ENCODE data around the gene FCHSD1.
"Not testable (repeated sequence)": the region's sequence is repeated elsewhere in the genome, so short reads cannot be mapped to it uniquely, and the experiment has no call there.

Gene FCHSD1

GRCh38 chr5:141615991-141616720 is 35.1 kb downstream of the FCHSD1 start:
- no peak for DNase-seq (ENCODE audit: low read depth)

DNA sequence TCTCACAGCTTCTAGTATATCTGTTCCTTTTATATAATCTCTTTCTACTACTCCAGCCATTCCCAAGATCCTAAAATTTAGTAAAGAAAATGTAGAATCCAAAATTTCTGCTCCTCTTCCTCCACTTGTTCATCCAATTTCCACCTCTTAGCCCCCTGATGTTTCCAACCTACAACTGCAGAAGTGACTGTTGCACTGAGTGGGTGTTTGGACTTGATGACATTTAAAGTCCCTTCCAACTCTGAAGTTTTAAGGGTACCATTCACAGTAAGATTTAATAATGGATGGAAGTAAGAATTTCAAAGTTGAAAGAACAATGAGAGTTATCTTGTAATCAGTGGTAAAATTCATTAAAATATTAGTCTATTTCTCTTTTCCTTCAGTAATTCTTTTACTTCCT is 37.9 kb downstream of the FCHSD1 start:
- DNase-seq (ENCODE audit: low read depth) = no peak

GRCh38 chr5:141611289-141611688 is 39.9 kb downstream of the FCHSD1 start:
- DNase-seq (ENCODE audit: low read depth) = no peak

DNA sequence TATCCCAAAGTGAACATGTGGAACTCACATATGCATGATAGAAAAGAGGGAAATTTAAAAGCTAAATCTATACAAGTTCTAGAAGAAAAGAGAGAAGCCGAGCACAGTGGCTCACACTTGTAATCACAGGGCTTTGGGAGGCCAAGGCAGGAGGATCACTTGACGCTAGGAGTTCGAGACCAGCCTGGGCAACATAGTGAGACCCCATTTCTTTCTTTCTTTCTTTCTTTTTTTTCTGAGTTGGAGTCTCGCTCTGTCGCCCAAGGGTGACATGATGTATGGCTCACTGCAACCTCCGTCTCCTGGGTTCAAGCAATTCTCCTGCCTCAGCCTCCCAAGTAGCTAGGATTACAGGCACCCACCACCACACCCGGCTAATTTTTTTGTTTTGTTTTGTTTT is 41.3 kb downstream of the FCHSD1 start:
- DNase-seq (ENCODE audit: low read depth) = not testable (repeated sequence)

DNA sequence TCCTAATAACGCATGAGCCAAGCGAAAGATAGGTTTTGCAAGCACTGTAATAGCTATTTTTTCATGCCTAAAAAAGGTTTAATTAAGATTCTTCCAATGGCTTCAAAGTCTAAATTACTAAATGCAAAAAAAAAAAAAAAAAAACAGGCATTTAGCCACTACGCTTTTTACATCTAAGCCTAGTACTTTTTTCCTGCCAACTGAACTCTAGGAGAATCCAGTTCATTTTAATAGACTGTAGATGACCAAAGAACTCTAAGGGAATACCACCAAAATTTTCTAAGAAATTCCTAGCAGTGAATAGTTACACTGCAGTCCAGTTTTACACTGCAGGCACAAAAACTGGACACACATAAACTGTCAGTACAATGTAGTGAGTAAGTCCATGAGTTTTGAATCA is 42.2 kb downstream of the FCHSD1 start:
- no peak for DNase-seq (ENCODE audit: low read depth)

DNA sequence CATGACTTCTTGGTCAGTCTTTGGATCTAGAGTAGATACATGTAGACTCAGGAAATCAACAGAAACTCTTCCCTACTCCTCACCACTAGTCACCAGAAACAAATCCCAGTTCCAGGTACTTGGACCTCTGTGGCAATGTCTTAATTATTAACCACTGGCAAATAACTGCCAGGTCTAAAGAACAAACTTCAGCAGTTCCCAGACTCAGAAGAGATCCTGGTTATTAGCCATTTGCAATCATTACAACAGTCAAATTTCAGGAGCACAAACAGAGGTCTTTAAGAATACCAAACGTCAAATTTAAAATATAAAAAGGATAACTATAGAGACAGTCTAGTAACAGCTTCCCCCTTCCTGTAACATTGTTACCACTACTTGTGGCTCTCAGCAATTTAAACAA is 42.7 kb downstream of the FCHSD1 start:
- no peak for DNase-seq (ENCODE audit: low read depth)

- DNase-seq (ENCODE audit: low read depth) = no peak
These were observed 43.2 kb downstream of the FCHSD1 start for GRCh38 chr5:141608046-141608445.

DNA sequence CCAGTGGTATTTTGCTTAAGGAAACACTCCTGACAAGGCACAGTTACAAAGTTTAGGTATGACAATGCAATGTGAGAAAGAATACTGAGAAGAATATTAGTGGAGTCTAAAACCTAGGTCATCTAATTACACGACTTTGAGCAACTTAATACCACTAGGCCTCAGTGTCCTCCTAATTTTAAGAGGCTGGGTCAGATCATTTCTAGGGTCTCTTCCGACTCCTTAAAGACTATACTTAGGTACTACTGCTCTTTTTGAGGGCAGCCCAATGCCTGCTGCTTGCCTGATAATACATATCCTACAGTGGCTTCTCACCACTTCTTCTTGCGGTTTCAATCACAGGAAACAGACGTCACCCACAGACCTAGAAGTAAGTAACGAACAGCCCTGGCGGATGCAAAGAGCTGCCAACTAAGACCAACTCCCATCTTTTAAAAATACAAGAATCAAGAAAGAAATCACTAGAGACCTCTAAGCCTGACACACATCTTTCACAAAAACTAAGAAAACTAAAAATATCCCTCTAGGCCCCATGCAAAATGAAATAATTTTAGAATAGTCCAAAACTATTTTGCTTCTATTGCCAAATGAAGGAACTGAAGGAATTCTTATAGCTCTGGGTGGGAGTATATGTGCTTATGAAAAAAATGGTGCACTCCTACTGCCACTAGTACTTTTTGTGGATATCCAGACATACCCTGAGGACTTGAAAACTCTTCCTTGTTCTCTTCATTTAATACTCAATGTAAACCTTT is 45.5 kb downstream of the FCHSD1 start:
- DNase-seq (ENCODE audit: low read depth) = peak; percentile 42

DNA sequence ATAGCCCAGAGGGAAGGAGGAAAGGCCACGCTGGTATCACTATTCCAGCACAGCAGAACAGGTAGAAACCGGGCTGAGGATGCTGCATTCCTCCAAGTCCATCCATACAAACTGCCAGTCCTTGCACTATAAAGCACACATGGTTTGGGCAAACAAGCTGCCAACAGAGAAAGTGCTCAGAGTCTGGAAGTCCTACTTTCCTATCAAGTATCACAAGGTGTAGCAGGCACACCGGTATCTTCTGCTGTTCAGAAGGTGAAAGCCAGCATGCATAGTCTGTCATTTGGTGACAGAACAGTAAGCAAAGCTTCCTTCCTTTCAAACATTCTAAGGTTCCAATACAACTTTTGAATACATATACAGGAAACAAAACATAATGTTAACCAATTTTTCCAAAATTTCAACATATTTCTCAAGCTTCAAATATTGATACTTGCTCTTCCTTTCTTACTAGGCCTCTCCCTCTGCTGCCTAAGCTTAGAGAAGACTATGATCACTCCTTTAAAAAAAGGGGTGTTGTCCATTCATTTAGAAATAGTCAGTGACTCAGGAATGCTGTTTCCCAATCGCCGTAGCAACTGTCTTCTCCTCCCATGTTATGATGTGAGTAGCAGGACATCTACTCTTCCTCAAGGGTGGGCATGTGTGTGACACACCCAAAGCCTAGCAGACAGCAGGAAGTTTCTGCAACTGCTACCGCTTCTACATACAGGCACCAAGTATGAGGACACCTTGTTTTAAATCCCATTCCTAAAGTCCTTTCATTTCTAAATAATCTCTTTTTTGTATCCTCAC is 47.1 kb downstream of the FCHSD1 start:
- no peak for DNase-seq (ENCODE audit: low read depth)

GRCh38 chr5:141602606-141603005 is 48.6 kb downstream of the FCHSD1 start:
- DNase-seq (ENCODE audit: low read depth) = no peak

DNA sequence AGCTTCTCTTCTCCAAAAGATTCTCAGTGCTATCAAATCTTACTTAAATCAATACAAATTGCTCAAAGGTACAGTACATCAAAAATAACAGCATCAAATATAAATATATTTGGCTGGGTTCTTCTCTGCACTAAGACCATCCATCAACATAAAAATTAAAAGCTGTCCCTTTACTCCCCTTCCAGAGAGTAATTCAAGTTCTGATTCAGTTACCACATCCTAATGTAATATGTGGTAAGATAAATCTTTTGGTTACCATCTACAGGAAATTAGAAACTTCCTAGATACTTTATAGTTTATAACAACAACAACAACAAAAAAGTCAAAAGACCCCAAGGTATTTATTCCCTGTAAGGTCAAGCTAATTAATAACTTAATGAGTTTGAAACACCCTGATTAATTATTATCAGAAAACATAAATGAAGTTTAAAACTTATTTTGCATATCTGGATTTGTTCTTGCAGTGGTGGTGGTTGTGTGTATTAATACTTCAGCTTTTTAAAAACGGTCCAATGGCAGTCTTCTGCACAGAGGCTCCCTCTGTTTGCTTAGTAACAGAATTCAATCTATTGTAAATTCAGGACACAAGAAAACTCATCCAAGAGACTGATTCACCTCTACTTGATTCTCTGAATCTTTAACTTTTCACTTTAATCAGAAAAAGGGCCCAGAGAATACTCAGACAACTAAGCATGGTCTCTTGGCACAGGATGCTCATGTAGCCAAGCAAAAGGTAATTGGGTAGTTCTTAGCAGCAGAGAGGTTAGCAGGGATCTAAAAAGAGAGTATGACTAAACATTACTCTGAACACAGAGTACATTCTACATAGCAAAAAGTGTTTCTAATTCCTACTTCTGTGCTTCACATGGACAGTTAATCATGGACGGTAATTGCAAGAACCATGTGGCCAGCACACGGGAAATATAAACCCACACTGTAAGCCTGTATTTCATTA is 52.5 kb downstream of the FCHSD1 start:
- no peak for DNase-seq (ENCODE audit: low read depth)

DNA sequence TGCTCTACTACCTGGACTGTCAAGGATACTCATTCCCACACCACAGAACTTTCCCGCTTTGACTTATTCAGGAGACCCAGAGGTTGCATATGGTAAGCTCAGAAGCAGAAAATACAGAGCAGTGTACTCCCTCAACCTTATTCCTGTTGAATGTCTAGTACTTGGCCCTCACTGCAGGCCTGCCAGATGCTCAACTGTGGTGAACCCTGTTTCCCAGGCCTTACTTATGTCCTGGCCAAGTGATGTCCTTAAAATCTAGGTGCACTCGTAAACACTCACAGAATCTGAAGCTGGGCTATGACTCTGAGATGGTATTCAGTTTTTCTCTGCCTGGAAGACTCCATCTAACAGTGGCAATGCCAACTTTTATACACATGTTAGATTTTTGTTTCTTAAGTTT is 53.4 kb downstream of the FCHSD1 start:
- no peak for DNase-seq (ENCODE audit: low read depth)

- DNase-seq (ENCODE audit: low read depth) = no peak
These were observed 53.8 kb downstream of the FCHSD1 start for GRCh38 chr5:141597394-141597793.

- DNase-seq (ENCODE audit: low read depth) = no peak
These were observed 54.4 kb downstream of the FCHSD1 start for GRCh38 chr5:141596867-141597266.

GRCh38 chr5:141590127-141590526 is 61.1 kb downstream of the FCHSD1 start:
- no peak for DNase-seq (ENCODE audit: low read depth)

Measured in activated T-cell treated with anti-CD3 and anti-CD28 coated beads for 1 hour (primary cell).